SU-DHL-6 (cell line): Measurements from ENCODE around the gene HDAC7.
A peak's percentile ranks its signal among the peaks of the same experiment; 100 is the strongest.

Experiments used
- H2AFZ ChIP-seq: fragments of 200-600 bp; sonication (generic); 2 replicates; pipeline ENCODE4 v1.6.1; 2014; ENCODE audit warnings: low read depth, mild to moderate bottlenecking, moderate library complexity, mixed read lengths, antibody characterized with exemption, low read length; ENCODE audit not compliant: severe bottlenecking
- H3F3A ChIP-seq: fragments of 200-600 bp; shearing (Covaris generic); 2 replicates; pipeline ENCODE4 v1.6.0; 2016; ENCODE audit warnings: antibody characterized with exemption, mild to moderate bottlenecking; ENCODE audit not compliant: insufficient read depth
- H3K27ac ChIP-seq: fragments of 200-600 bp; sonication (generic); 2 replicates; pipeline ENCODE4 v1.5.1; 2016; ENCODE audit warnings: low read depth, mild to moderate bottlenecking, low read length, moderate library complexity, mixed read lengths
- H3K27me3 ChIP-seq: fragments of 200-600 bp; sonication (generic), shearing (Covaris generic); 2 replicates; pipeline ENCODE4 v1.6.0; 2014; ENCODE audit warnings: mild to moderate bottlenecking, low read length
- H3K36me3 ChIP-seq: fragments of 200-600 bp; sonication (generic); 2 replicates; pipeline ENCODE4 v1.6.1; 2014; ENCODE audit warnings: mild to moderate bottlenecking, low read length, mixed read lengths
- H3K4me2 ChIP-seq: fragments of 300-600, 200-600 bp; shearing (Covaris generic), sonication (generic); 2 replicates; pipeline ENCODE4 v1.6.0; 2014; ENCODE audit warnings: low read length, low read depth, mild to moderate bottlenecking; ENCODE audit not compliant: poor library complexity, severe bottlenecking
- H3K4me3 ChIP-seq: fragments of 200-600 bp; sonication (generic); 2 replicates; pipeline ENCODE4 v1.5.1; 2014; ENCODE audit warnings: antibody characterized with exemption, low read length, mild to moderate bottlenecking, mixed read lengths; ENCODE audit not compliant: insufficient read depth, poor library complexity, severe bottlenecking
- H3K79me2 ChIP-seq: fragments of 200-600 bp; sonication (generic); 2 replicates; pipeline ENCODE4 v1.6.1; 2014; ENCODE audit warnings: mild to moderate bottlenecking, low read length, moderate library complexity; ENCODE audit not compliant: insufficient read depth
- H3K9ac ChIP-seq: fragments of 200-600 bp; sonication (generic); 2 replicates; pipeline ENCODE4 v1.7.0; 2014; ENCODE audit warnings: mild to moderate bottlenecking, low read length
- H3K9me2 ChIP-seq: fragments of 200-600 bp; sonication (generic); replicated peaks from 2 replicates; pipeline ENCODE4 v1.6.1; 2014; ENCODE audit warnings: low read length; ENCODE audit not compliant: insufficient read depth
- H3K9me3 ChIP-seq: fragments of 200-600 bp; sonication (generic); 2 replicates; pipeline ENCODE4 v1.6.1; 2014; ENCODE audit warnings: low read length, mixed read lengths; ENCODE audit not compliant: insufficient read depth
- H4K20me1 ChIP-seq: fragments of 200-600 bp; sonication (generic); 2 replicates; pipeline ENCODE4 v1.6.1; 2014; ENCODE audit warnings: low read depth, mild to moderate bottlenecking, antibody characterized with exemption, low read length, moderate library complexity, mixed read lengths
- CTCF ChIP-seq: fragments of 200-600 bp; sonication (generic); IDR thresholded peaks from one replicate; pipeline ENCODE4 v1.5.1; 2017; ENCODE audit warnings: antibody characterized with exemption, mild to moderate bottlenecking, low read length, moderate library complexity; ENCODE audit not compliant: insufficient read depth, poor library complexity, severe bottlenecking
- EZH2phosphoT487 ChIP-seq: fragments of 200-600 bp; sonication (generic), shearing (Covaris generic); conservative IDR thresholded peaks from 2 replicates; pipeline ENCODE4 v1.6.1; 2018; ENCODE audit warnings: mild to moderate bottlenecking, antibody characterized with exemption, low read length, moderate library complexity, mixed read lengths

The HDAC7 gene

GRCh38 chr12:47834199-47834903 lies 14.6 kb upstream of the HDAC7 start:
- Histone ChIP-seq H4K20me1 (no peaks in the 10 kb centered on the region), H3K9me2 (no peaks in the 10 kb centered on the region), H2AFZ (no peak overlapping the region), H3F3A (peaks cover 60% of the 10 kb centered on the region), H3K4me3 (no peak overlapping the region), H3K27me3 (no peaks in the 10 kb centered on the region), H3K9ac (peak overlapping the region; percentile 56), H3K4me2 (peak overlapping the region; percentile 78), H3K79me2 (no peaks in the 10 kb centered on the region), H3K27ac (peak overlapping the region; percentile 94), H3K36me3 (no peaks in the 10 kb centered on the region), H3K9me3 (no peaks in the 10 kb centered on the region)
- TF ChIP-seq CTCF, result no peak
- no peak for TF ChIP-seq EZH2phosphoT487

- no peak overlapping the region for H2AFZ ChIP-seq
- peaks cover 60% of the 10 kb centered on the region for H3F3A ChIP-seq
- TF ChIP-seq EZH2phosphoT487, result no peak
- no peak for TF ChIP-seq CTCF
- H3K9ac ChIP-seq, result peak overlapping the region; percentile 56; the same call in 1 of the 2 replicates
- no peak overlapping the region for H3K4me3 ChIP-seq
- H3K9me3 ChIP-seq, result no peaks in the 10 kb centered on the region
- peak overlapping the region; percentile 94 for H3K27ac ChIP-seq
- H3K27me3 ChIP-seq, result no peaks in the 10 kb centered on the region
- H3K36me3 ChIP-seq, result no peaks in the 10 kb centered on the region
- no peaks in the 10 kb centered on the region for H3K79me2 ChIP-seq
- peak overlapping the region; percentile 78 for H3K4me2 ChIP-seq
- no peaks in the 10 kb centered on the region for H3K9me2 ChIP-seq
- H4K20me1 ChIP-seq, result no peaks in the 10 kb centered on the region
Measured at GRCh38 chr12:47833591-47834012, 13.9 kb upstream of the HDAC7 start.

GRCh38 chr12:47832263-47832933 lies 12.7 kb upstream of the HDAC7 start:
- Histone ChIP-seq H3K27me3 (no peaks in the 10 kb centered on the region), H3K79me2 (no peaks in the 10 kb centered on the region), H3F3A (peaks cover 60% of the 10 kb centered on the region), H4K20me1 (no peaks in the 10 kb centered on the region), H3K4me2 (peak overlapping the region; percentile 78), H3K4me3 (peak overlapping the region; percentile 20), H3K9ac (peak overlapping the region; percentile 56), H3K9me3 (no peaks in the 10 kb centered on the region), H2AFZ (no peak overlapping the region), H3K36me3 (no peaks in the 10 kb centered on the region), H3K27ac (peak overlapping the region; percentile 94), H3K9me2 (no peaks in the 10 kb centered on the region)
- TF ChIP-seq CTCF (no peak), EZH2phosphoT487 (no peak)
